ENCODE data around the gene SNX22.

Gene SNX22

DNA sequence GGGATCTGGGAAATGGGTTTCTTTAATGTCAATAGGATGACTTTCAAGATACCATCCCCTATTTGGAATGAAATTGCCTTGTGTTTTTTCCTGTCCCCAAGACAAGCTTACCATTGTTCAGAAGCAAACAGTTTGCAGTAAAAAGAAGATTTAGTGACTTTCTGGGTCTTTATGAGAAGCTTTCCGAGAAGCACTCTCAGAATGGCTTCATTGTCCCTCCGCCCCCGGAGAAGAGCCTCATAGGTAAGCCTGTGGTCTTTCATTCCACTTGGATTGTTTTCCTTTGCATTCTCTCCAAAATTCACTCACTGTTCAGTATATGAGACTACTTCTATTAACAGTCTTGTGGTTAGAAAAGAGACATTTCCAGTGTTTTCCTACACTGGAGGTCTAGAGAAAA lies 25.6 kb upstream of the SNX22 start:
- Histone ChIP-seq H4K20me1 (ENCODE audit: insufficient read depth, low read length) (no peaks in the 10 kb centered on the region), H3K79me2 (ENCODE audit: low read length) (no peaks in the 10 kb centered on the region), H3K4me1 (ENCODE audit: low read length) (no peaks in the 10 kb centered on the region), H3K27ac (ENCODE audit: low read length) (no peak overlapping the region), H3K36me3 (replicated peaks; ENCODE audit: low read depth, low read length) (peaks cover 65% of the 10 kb centered on the region), H3K9ac (ENCODE audit: low read length) (no peak overlapping the region), H3K27me3 (ENCODE audit: low read depth, low read length) (no peaks in the 10 kb centered on the region), H3K4me2 (ENCODE audit: low read length) (no peak overlapping the region), H3K4me3 (ENCODE audit: low read length) (no peak overlapping the region), H2AFZ (ENCODE audit: low read depth, low read length) (no peak overlapping the region), H3K9me3 (ENCODE audit: insufficient read depth, low read length) (no peaks in the 10 kb centered on the region)
- TF ChIP-seq, protein P1, sequence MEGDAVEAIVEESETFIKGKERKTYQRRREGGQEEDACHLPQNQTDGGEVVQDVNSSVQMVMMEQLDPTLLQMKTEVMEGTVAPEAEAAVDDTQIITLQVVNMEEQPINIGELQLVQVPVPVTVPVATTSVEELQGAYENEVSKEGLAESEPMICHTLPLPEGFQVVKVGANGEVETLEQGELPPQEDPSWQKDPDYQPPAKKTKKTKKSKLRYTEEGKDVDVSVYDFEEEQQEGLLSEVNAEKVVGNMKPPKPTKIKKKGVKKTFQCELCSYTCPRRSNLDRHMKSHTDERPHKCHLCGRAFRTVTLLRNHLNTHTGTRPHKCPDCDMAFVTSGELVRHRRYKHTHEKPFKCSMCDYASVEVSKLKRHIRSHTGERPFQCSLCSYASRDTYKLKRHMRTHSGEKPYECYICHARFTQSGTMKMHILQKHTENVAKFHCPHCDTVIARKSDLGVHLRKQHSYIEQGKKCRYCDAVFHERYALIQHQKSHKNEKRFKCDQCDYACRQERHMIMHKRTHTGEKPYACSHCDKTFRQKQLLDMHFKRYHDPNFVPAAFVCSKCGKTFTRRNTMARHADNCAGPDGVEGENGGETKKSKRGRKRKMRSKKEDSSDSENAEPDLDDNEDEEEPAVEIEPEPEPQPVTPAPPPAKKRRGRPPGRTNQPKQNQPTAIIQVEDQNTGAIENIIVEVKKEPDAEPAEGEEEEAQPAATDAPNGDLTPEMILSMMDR (IDR thresholded peaks at IDR 0.05; ENCODE audit: low read depth, low read length): no peak
- no peak for TF ChIP-seq EZH2phosphoT487 (IDR thresholded peaks at IDR 0.05; ENCODE audit: low read depth)

DNA sequence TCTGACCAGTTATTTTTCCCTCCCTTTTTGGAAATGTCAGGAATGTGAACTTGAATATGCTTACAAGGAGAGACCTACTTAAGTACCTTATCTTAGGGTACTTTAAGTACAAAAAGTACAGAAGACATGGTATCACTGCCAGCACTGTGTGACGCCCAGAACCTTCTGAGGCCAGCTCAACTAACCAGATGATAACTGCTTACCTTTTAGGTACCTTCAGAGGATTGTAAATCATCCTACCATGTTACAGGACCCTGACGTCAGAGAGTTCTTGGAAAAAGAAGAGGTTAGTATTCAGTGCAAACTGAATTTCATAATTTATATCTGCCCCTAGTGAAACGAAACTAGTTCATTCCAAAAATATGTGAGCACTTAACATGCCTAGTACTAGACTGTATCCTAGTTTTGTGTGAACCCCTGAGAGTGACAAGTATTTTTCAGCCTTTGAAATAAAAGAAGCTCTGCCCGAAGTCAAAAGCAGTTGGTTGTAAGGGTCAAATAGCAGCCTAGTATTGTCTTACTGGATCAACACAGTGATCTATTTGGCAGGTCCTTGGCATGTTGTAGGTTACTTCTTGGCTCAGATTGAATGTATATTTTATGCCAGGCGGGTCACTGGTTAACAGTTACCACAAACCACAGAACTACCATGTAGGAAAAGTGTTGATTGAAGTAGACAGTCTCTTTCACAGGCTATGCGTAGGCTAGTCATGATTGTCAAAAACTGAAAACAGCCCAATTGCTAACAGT lies 23.8 kb upstream of the SNX22 start:
- no peak overlapping the region for H3K27ac ChIP-seq (ENCODE audit: low read length)
- peaks cover 64% of the 10 kb centered on the region for H3K36me3 ChIP-seq (replicated peaks; ENCODE audit: low read depth, low read length)
- no peaks in the 10 kb centered on the region for H3K9me3 ChIP-seq (ENCODE audit: insufficient read depth, low read length)

DNA sequence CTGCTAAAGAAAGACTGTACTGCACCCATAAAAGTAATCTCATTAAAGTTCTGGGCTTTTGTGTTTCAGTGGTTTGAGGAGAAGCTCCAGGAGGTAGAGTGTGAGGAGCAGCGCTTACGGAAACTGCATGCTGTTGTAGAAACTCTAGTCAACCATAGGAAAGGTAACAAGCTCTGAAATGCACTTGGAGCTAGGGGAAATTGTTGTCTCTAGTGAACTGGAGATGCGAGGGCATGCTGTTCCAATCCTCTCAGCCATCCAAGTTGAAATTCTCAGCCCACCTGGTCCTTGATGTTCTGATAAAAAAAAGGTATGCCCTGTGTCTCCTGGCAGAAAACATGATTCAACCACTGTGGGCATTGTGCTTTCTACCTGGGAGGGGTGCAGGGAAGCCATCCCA lies 21.4 kb upstream of the SNX22 start:
- Histone ChIP-seq H3K9ac (ENCODE audit: low read length) (no peak overlapping the region), H3K4me1 (ENCODE audit: low read length) (no peaks in the 10 kb centered on the region), H3K27ac (ENCODE audit: low read length) (no peak overlapping the region), H3K27me3 (ENCODE audit: low read depth, low read length) (no peaks in the 10 kb centered on the region), H3K4me3 (ENCODE audit: low read length) (no peak overlapping the region), H3K36me3 (replicated peaks; ENCODE audit: low read depth, low read length) (peaks cover 66% of the 10 kb centered on the region), H4K20me1 (ENCODE audit: insufficient read depth, low read length) (no peaks in the 10 kb centered on the region; the same call in 1 of the 2 replicates), H3K9me3 (ENCODE audit: insufficient read depth, low read length) (no peaks in the 10 kb centered on the region), H2AFZ (ENCODE audit: low read depth, low read length) (no peak overlapping the region), H3K79me2 (ENCODE audit: low read length) (no peaks in the 10 kb centered on the region), H3K4me2 (ENCODE audit: low read length) (no peak overlapping the region)
- no peak for TF ChIP-seq EZH2phosphoT487 (IDR thresholded peaks at IDR 0.05; ENCODE audit: low read depth)
- TF ChIP-seq, protein P1 (IDR thresholded peaks at IDR 0.05; ENCODE audit: low read depth, low read length): no peak

More for the DNA sequence above, 23.8 kb upstream of the SNX22 start:
- no peaks in the 10 kb centered on the region for H4K20me1 ChIP-seq (ENCODE audit: insufficient read depth, low read length)
- H3K4me1 ChIP-seq (ENCODE audit: low read length): no peaks in the 10 kb centered on the region
- H3K4me3 ChIP-seq (ENCODE audit: low read length): no peak overlapping the region
- no peaks in the 10 kb centered on the region for H3K27me3 ChIP-seq (ENCODE audit: low read depth, low read length)
- H2AFZ ChIP-seq (ENCODE audit: low read depth, low read length): no peak overlapping the region
- no peaks in the 10 kb centered on the region for H3K79me2 ChIP-seq (ENCODE audit: low read length)
- no peak for TF ChIP-seq EZH2phosphoT487 (IDR thresholded peaks at IDR 0.05; ENCODE audit: low read depth)
- TF ChIP-seq, protein P1 (IDR thresholded peaks at IDR 0.05; ENCODE audit: low read depth, low read length): no peak
- H3K4me2 ChIP-seq (ENCODE audit: low read length): no peak overlapping the region
- no peak overlapping the region for H3K9ac ChIP-seq (ENCODE audit: low read length)

DNA sequence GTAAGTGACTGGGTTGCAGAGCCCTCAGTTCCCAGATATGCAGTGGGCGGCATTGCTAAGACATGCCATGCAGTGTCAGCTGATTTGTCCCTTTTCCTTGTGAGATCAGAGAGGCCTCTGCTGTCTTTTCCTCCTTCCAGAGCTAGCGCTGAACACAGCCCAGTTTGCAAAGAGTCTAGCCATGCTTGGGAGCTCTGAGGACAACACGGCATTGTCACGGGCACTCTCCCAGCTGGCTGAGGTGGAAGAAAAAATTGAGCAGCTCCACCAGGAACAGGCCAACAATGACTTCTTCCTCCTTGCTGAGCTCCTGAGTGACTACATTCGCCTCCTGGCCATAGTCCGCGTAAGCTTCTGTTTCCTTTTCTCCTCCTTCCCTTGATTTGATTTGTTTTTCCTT lies 20.0 kb upstream of the SNX22 start:
- Histone ChIP-seq H3K27me3 (ENCODE audit: low read depth, low read length) (no peaks in the 10 kb centered on the region), H3K9me3 (ENCODE audit: insufficient read depth, low read length) (no peaks in the 10 kb centered on the region), H4K20me1 (ENCODE audit: insufficient read depth, low read length) (no peaks in the 10 kb centered on the region; the same call in 1 of the 2 replicates), H3K4me1 (ENCODE audit: low read length) (no peaks in the 10 kb centered on the region), H3K9ac (ENCODE audit: low read length) (no peak overlapping the region), H3K4me3 (ENCODE audit: low read length) (no peak overlapping the region), H2AFZ (ENCODE audit: low read depth, low read length) (no peak overlapping the region), H3K27ac (ENCODE audit: low read length) (no peak overlapping the region), H3K4me2 (ENCODE audit: low read length) (no peak overlapping the region), H3K36me3 (replicated peaks; ENCODE audit: low read depth, low read length) (peaks cover 70% of the 10 kb centered on the region), H3K79me2 (ENCODE audit: low read length) (no peaks in the 10 kb centered on the region)
- TF ChIP-seq EZH2phosphoT487 (IDR thresholded peaks at IDR 0.05; ENCODE audit: low read depth): no peak
- TF ChIP-seq, protein P1 (IDR thresholded peaks at IDR 0.05; ENCODE audit: low read depth, low read length): no peak
